Measurements from ENCODE around the gene CCDC85A.

Gene CCDC85A

GRCh38 chr2:56309626-56310170 is 125.9 kb downstream of the CCDC85A start:
- no peak for DNase-seq (ENCODE audit: low spot score)

DNA sequence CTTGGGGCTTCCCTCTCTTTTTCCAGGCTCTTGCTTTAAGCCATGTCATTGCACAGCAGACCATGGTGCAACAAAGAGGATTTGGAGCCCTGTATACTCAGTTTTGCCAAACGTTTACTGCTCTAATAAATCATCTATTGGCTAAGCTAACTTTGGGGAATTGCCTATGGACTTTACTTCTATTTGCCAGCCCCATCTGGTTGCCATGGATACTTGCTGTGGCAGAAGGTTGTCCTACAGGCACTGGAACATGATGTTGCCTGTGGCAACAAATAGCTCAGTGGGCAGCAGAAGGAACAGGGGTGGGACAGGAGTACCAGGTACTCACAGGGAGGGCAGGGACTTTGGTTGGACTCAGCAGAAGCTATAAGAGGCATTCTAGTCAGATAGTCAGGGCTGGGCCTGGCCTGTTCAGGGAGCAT is 129.7 kb downstream of the CCDC85A start:
- DNase-seq (ENCODE audit: low spot score), result no peak

DNA sequence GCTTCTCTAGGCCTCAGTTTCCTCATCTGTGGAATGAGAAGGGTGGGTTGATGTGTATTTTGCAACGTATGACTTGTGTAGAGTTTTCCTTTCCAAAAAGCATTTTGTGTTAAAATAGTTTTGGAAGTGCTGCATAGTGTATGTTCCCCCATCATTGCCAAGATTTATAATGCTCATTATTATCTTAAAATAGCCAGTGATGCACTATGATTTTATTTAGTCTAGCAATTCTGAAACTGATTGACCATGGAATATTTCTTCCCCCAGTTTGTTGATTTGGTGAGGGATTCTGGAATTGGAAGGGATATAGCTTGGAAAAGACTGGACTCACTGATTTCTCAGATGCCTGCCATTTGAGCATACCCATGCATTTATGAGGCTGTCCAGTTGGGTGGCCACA is 130.6 kb downstream of the CCDC85A start:
- DNase-seq (ENCODE audit: low spot score), result no peak

DNA sequence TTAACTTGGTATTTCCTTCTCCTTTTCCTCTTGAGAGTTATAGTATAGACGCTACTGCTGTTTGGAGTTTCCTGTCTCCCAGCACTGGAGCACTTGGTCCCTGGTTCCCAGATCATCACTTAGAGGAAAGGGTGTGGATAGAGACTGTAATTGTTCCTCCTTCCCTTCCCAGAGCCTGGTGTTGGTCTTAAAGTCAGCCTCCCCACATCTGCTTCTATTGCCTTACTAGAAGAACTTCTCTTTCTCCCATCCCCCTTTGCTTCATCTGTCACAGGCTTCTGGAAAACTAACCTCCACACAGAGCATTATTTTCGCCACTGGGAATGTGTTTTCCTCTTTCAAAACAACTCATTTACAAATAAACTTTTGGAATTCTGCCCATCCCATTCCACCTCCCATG is 131.0 kb downstream of the CCDC85A start:
- DNase-seq (ENCODE audit: low spot score), result no peak

- no peak for DNase-seq (ENCODE audit: low spot score)
Measured at GRCh38 chr2:56315376-56315775, 131.6 kb downstream of the CCDC85A start.

DNA sequence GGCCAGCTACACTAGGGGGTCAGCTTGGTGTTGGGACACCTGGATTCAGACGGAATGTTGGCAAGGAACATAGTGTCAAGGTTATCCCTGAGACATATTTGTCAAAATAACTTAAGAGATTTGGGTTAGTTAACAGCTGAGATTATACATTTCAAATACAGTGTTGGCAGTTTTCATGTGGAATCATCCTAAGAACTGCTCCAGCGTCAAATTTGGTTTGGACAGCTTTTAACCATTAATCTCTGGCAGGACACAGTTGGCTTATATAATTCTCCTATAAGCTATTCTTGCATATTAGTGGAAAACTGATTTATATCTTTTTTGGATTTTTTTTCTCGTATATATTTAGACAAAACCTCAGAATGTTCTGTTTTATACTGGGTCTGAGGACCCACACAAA is 132.2 kb downstream of the CCDC85A start:
- DNase-seq (ENCODE audit: low spot score), result no peak

- DNase-seq (ENCODE audit: low spot score), result no peak
Measured at GRCh38 chr2:56318147-56318546, 134.4 kb downstream of the CCDC85A start.

GRCh38 chr2:56325661-56326345 is 142.0 kb downstream of the CCDC85A start:
- no peak for DNase-seq (ENCODE audit: low spot score)

DNA sequence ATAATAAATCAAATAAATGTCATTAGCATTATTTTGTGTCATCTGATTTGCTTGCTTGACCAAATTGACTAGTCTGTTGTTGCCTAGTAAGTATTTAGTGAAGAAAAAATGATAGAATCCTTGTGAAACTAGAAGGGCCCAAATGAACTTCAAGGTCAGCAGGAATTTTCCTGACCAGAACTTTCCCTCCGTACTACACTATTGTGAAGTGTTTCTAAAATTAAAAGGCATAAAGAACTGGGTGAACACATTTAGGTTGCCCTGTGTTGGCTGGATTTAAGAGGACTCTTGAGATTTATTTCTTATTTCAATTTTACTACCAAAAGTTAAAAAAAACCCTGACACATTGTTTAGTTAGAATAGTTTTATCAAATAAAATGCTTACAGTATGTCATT is 142.6 kb downstream of the CCDC85A start:
- DNase-seq (ENCODE audit: low spot score), result no peak

- DNase-seq (ENCODE audit: low spot score), result no peak
Measured at GRCh38 chr2:56331810-56332209, 148.0 kb downstream of the CCDC85A start.

DNA sequence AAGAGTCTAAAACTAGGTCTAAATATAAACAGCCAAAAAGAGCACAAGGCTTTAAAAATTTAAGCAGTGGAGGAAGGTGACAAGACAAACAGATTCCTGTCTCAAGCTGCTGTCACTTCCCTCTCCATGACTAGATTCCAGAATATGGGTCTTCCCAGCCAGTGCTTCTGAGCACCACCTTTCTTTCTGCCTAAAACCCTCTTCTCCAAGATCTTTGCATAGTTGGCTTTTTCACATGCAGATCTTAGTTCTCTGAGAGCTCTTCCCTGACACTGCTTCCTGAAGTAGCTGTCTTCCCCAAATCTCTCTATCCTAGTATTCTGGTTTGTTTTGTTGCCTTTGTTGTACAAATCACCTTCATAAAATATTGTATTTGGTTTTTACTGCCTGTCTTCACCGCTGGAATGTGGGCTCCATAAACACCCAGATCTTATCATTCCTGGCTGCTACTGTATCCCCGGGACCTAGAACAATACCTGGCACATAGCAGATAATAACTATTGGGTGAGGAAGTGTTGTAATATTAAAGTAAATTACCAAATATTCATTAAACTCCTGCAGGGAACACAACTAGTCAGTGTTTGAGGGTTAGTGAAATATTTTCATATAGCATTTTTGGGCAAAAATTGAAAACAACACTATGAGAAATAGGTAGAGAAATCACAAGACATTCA is 150.2 kb downstream of the CCDC85A start:
- DNase-seq (ENCODE audit: low spot score), result no peak

GRCh38 chr2:56334622-56335021 is 150.8 kb downstream of the CCDC85A start:
- no peak for DNase-seq (ENCODE audit: low spot score)

DNA sequence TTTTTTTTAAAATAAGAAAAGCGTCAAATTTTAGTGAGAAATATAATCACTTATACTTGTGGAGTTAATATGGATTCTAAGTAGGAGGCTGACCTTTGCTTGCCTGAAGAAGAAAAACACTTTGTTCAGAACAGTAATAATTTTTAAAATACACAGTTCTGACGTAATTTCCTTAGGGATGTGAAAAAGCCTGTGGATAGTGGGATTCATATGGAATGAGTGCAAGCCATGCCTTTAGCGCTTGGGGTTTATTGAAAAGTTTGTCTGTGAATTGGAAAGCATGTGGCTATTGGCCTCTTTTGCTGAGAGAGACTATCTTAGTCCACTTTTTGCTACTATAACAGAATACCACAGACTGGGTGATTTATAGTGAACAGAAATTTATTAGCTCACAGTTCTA is 151.3 kb downstream of the CCDC85A start:
- no peak for DNase-seq (ENCODE audit: low spot score)

DNA sequence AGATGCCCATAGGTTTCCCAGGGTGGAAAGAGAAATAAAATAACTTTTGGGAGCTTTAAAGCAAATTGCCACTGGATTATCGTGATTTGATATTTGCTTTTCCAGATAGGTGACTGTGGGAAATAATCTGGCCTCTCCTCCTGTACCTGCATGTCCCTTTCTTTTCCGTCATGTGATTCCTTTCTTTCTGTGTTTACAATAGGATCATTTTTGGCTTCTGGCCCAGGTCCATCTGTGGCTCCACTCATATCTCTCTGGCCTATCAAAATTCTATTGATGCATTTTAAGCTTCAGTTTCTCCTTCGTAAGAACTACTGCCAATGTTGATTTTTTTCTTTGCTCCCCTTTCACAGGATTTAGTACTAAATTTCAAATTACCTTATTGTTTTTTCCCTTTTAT is 153.6 kb downstream of the CCDC85A start:
- no peak for DNase-seq (ENCODE audit: low spot score)

GRCh38 chr2:56338232-56338631 is 154.4 kb downstream of the CCDC85A start:
- DNase-seq (ENCODE audit: low spot score), result no peak

DNA sequence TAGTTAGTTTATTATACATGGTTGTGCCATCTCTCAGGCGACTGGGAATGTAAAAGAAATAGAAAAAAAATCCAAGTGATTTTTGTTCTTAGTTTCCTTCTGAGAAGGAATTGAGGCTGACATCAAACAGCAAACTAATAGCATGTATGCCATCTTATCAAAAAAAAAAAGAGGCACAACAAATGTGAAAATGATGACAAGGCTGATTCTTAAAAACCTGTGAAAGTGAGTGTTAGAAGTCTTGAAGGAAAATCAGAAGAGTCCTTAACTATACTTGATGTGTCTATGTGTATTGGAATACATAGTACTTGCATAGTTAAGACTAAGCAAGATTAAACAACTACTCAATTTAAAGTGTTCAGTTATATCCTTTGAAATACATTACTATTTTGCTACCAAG is 161.0 kb downstream of the CCDC85A start:
- DNase-seq (ENCODE audit: low spot score), result no peak

- DNase-seq (ENCODE audit: low spot score), result no peak
Measured at GRCh38 chr2:56347881-56348280, 164.1 kb downstream of the CCDC85A start.

DNA sequence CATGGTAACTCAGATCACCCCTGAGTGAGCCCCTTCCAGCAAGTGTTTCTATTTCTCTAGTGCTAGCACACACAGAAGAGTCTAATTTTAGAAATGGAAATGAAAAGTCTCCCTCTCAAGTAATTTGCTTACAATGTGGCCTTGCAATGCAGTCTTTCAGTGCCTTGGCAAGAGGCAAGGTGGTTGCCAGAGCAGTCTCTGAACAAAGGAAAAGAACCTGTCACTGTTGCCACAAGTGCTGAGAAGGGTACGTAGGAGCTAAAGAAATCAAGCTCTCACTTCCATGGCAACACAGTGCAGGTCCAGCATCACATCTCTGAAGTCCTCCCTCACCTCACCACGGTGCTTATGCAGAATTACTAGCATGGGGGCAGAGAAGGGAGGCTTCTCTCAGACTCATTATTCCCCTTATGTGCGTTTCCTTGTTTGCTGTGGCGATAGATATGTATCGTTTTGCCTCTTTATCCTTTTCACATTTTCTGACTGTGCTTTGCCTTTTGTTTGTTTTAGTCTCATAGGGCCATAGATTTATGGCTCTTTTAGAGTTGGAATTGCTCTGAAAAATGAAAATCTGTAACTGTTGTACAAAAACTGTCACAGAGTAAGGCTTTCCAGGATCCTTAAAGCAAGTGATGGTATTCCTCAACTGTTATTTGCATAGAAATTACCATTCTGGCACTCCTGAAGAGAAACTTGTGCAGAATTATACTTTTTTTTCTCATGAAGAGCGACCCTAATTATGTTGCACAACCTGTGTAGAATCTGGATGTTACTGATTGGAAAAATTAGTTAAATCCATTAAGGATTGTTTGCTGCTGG is 164.8 kb downstream of the CCDC85A start:
- no peak for DNase-seq (ENCODE audit: low spot score)

DNA sequence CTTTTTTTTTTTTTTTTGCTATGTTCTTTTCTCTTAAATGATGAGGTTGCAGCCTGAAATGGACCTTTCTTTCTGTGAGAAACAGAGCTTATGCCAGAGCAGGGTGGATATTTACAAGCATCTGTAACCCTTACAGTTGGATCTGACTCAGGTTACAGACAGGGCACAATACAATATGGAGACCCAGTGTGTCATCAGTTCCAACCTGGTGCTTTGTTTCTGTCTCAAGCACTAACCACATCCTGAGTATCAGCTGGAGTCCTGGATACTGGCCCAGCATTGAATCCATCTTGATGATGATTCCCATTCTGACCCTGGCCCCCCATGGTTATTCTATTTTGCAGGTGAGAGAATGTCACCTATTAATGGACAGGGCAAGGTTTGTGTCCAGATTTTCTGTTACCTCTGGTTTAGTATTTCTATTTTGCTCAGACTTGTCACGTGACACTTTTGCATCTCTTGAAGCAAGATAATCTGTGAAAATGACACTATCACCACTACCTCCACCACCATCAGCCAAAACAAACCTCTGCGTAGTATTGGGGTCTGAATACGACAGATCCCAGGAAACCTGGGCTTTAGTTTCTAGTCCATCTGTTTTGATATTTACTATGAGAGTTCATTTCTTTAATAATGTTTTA is 174.0 kb downstream of the CCDC85A start:
- no peak for DNase-seq (ENCODE audit: low spot score)

- no peak for DNase-seq (ENCODE audit: low spot score)
Measured at GRCh38 chr2:56361844-56362243, 178.1 kb downstream of the CCDC85A start.

- no peak for DNase-seq (ENCODE audit: low spot score)
Measured at GRCh38 chr2:56364902-56365301, 181.1 kb downstream of the CCDC85A start.

DNA sequence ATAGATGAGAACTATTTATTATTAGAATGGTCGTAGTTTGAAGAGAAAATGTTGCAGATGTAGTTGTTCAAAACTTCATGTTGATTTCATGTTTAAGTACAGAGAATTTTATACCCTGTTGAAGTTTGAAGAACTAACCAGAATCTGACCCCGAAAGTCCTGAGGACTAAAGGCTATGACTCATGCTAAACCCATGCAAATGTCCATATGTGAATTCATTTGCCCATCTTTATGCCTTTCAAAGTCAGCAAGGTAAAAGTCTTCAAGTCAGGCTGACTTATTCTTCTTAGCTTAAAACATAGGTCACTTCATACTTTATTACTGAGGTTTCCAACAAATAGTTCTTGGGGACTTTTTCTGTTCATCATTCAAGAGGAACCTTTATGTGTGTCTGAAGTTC is 185.5 kb downstream of the CCDC85A start:
- no peak for DNase-seq (ENCODE audit: low spot score)
